A549 (cell line): ENCODE data around the gene PLAGL2. TPM values are rescaled to one million over a fixed set of nuclear protein-coding genes. Genes with fewer than 3 reads are reported as not detected.

ENCODE experiments used
- ATAC-seq, 2 experiments: fragments of 200-7000 bp in 1 of 2; fragments of >200 bp in 1 of 2; cut with Nextera tagmentation in 1 of 2; cut with Tn5 transposase in 1 of 2; 3 replicates each; pipeline versions ENCODE4 v1.8.0 to v1.9.1; 2018 to 2020; ENCODE audit warnings: mild to moderate bottlenecking in 1 of 2, moderate library complexity in 1 of 2
- CTCF ChIA-PET: fragments of 300-600 bp; sonication (Branson Sonifier 250); formaldehyde crosslinking; extraction: SDS; loops from one replicate; lab custom pipeline; 2021; ENCODE audit warnings: antibody characterized with exemption, inconsistent platforms; lab: Yijun Ruan, JAX
- POLR2A ChIA-PET: fragments of 350-600 bp; formaldehyde crosslinking; extraction: SDS; loops from one replicate; lab custom pipeline; 2021; ENCODE audit warnings: antibody characterized with exemption, inconsistent platforms; lab: Yijun Ruan, JAX
- DNase-seq, 2 experiments: peaks; one replicate each; pipeline versions ENCODE4 v3.0.0 to v3.0.0-alpha.2; 2011 to 2016; ENCODE audit warnings: low read depth in 1 of 2, low spot score in 1 of 2
- FAIRE-seq: peaks from 2 replicates; lab custom pipeline; 2011; peaks lifted over from hg19 to GRCh38; lab: Jason Lieb, UNC
- H3K27ac ChIP-seq, 2 experiments: fragments of >200 bp; sonication (Bioruptor Twin); formaldehyde crosslinking; 3 replicates each; pipeline ENCODE4 v1.5.1; 2016 to 2017
- H3K4me1 ChIP-seq: fragments of >200 bp; sonication (Bioruptor Twin); formaldehyde crosslinking; 3 replicates; pipeline ENCODE4 v1.6.1; 2016
- H3K4me2 ChIP-seq: fragments of >200 bp; sonication (Bioruptor Twin); formaldehyde crosslinking; 3 replicates; pipeline ENCODE4 v1.6.1; 2016
- H3K4me3 ChIP-seq: fragments of >200 bp; sonication (Bioruptor Twin); formaldehyde crosslinking; 3 replicates; pipeline ENCODE4 v1.5.1; 2016
- H3K9me3 ChIP-seq: fragments of >200 bp; sonication (Bioruptor Twin); formaldehyde crosslinking; 3 replicates; pipeline ENCODE4 v1.6.1; 2016
- ATOH8 ChIP-seq: fragments of 250-450 bp; sonication (Bioruptor Pico); IDR thresholded peaks from 2 replicates; pipeline ENCODE4 v1.5.0; 2020; ENCODE audit warnings: low read depth, mild to moderate bottlenecking, moderate library complexity
- BHLHE40 ChIP-seq: IDR thresholded peaks from 2 replicates; pipeline ENCODE4 v1.6.1; 2012; ENCODE audit warnings: low read depth, low read length, inconsistent platforms
- CBX2 ChIP-seq: fragments of 200-600 bp; sonication (generic); IDR thresholded peaks from 2 replicates; pipeline ENCODE4 v1.6.1; 2016; ENCODE audit warnings: low read depth, mild to moderate bottlenecking, borderline replicate concordance
- CTCF ChIP-seq: fragments of >200 bp; sonication (Bioruptor Twin); formaldehyde crosslinking; IDR thresholded peaks from 3 replicates; pipeline ENCODE4 v1.5.1; 2016
- E2F6 ChIP-seq: IDR thresholded peaks from 2 replicates; pipeline ENCODE4 v1.6.1; 2012; ENCODE audit warnings: low read depth, borderline replicate concordance
- EHF ChIP-seq: fragments of 250-450 bp; sonication (Bioruptor Pico); IDR thresholded peaks from 2 replicates; pipeline ENCODE4 v1.5.0; 2020; ENCODE audit warnings: mild to moderate bottlenecking
- EHMT2 ChIP-seq: fragments of 200-600 bp; sonication (generic); IDR thresholded peaks from 2 replicates; pipeline ENCODE4 v1.6.1; 2016; ENCODE audit warnings: antibody characterized with exemption, low read depth, mild to moderate bottlenecking, moderate library complexity
- EP300 ChIP-seq, 2 experiments: fragments of >200 bp; sonication (Bioruptor Twin); formaldehyde crosslinking; IDR thresholded peaks; 2 replicates in 1 of 2; 3 replicates in 1 of 2; pipeline ENCODE4 v1.6.1; 2016 to 2017
- FOXS1 ChIP-seq: fragments of 250-450 bp; sonication (Bioruptor Pico); IDR thresholded peaks from 2 replicates; pipeline ENCODE4 v1.5.0; 2020; ENCODE audit warnings: mild to moderate bottlenecking, moderate library complexity
- GATA3 ChIP-seq: IDR thresholded peaks from 2 replicates; pipeline ENCODE4 v1.6.1; 2012; ENCODE audit warnings: borderline replicate concordance
- HOXA7 ChIP-seq: fragments of 250-450 bp; sonication (Bioruptor Pico); IDR thresholded peaks from 2 replicates; pipeline ENCODE4 v1.5.0; 2020; ENCODE audit warnings: mild to moderate bottlenecking, moderate library complexity
- HOXB13 ChIP-seq: fragments of 250-450 bp; sonication (Bioruptor Pico); IDR thresholded peaks from 2 replicates; pipeline ENCODE4 v1.5.0; 2020; ENCODE audit warnings: low read depth, mild to moderate bottlenecking, moderate library complexity
- JUNB ChIP-seq: fragments of >200 bp; sonication (Bioruptor Twin); formaldehyde crosslinking; IDR thresholded peaks from 2 replicates; pipeline ENCODE4 v1.6.1; 2016
- KDM5A ChIP-seq: fragments of 200-600 bp; sonication (generic); IDR thresholded peaks from 2 replicates; pipeline ENCODE4 v1.6.1; 2016; ENCODE audit warnings: antibody characterized with exemption, mild to moderate bottlenecking
- MAFK ChIP-seq: fragments of 450-650 bp; IDR thresholded peaks from 2 replicates; pipeline ENCODE4 v1.6.1; 2014; ENCODE audit not compliant: partially characterized antibody
- MAX ChIP-seq: IDR thresholded peaks from 2 replicates; pipeline ENCODE4 v1.6.1; 2012
- NPAS2 ChIP-seq: fragments of 250-450 bp; sonication (Bioruptor Pico); IDR thresholded peaks from 2 replicates; pipeline ENCODE4 v1.8.0; 2022; ENCODE audit warnings: mild to moderate bottlenecking, moderate library complexity, borderline replicate concordance
- PBX3 ChIP-seq: IDR thresholded peaks from 2 replicates; pipeline ENCODE4 v1.6.1; 2012
- PHF8 ChIP-seq: fragments of 200-600 bp; sonication (generic); IDR thresholded peaks from 2 replicates; pipeline ENCODE4 v1.6.1; 2016; ENCODE audit warnings: low read depth, mild to moderate bottlenecking, antibody characterized with exemption, moderate library complexity, borderline replicate concordance
- POLR2A ChIP-seq: IDR thresholded peaks from 2 replicates; pipeline ENCODE4 v1.6.1; 2012; ENCODE audit warnings: mild to moderate bottlenecking, low read length
- RAD21 ChIP-seq, 2 experiments: fragments of >200 bp in 1 of 2; sonication (Bioruptor Twin) in 1 of 2; formaldehyde crosslinking in 1 of 2; IDR thresholded peaks in 1 of 2; conservative IDR thresholded peaks in 1 of 2; 2 replicates in 1 of 2; 3 replicates in 1 of 2; pipeline ENCODE4 v1.6.1; 2012 to 2018; ENCODE audit warnings: inconsistent platforms in 1 of 2
- RCOR1 ChIP-seq: fragments of 150-350 bp; IDR thresholded peaks from 2 replicates; pipeline ENCODE4 v1.6.1; 2014; ENCODE audit warnings: antibody characterized with exemption, low read length, low read depth
- RFX5 ChIP-seq: fragments of 450-650 bp; IDR thresholded peaks from 2 replicates; pipeline ENCODE4 v1.7.1; 2014; ENCODE audit warnings: antibody characterized with exemption, mild to moderate bottlenecking, moderate library complexity
- RNF2 ChIP-seq: fragments of 200-600 bp; sonication (generic); IDR thresholded peaks from 2 replicates; pipeline ENCODE4 v1.6.1; 2016; ENCODE audit warnings: low read depth, mild to moderate bottlenecking, antibody characterized with exemption, moderate library complexity, borderline replicate concordance
- SMC3 ChIP-seq: fragments of >200 bp; sonication (Bioruptor Twin); formaldehyde crosslinking; IDR thresholded peaks from 3 replicates; pipeline ENCODE4 v1.6.1; 2018; ENCODE audit warnings: inconsistent platforms
- TFCP2L1 ChIP-seq: fragments of 250-450 bp; sonication (Bioruptor Pico); IDR thresholded peaks from 2 replicates; pipeline ENCODE4 v1.5.0; 2021; ENCODE audit warnings: mild to moderate bottlenecking
- USF2 ChIP-seq: fragments of 450-650 bp; IDR thresholded peaks from 2 replicates; pipeline ENCODE4 v1.6.1; 2014; ENCODE audit warnings: antibody characterized with exemption
- ZNF302 ChIP-seq: fragments of 250-450 bp; sonication (Bioruptor Pico); IDR thresholded peaks from 2 replicates; pipeline ENCODE4 v1.9.0; 2021; ENCODE audit warnings: inconsistent platforms, mild to moderate bottlenecking, moderate library complexity
- WGBS: methylation state at CpG from one replicate; pipeline ENCODE4 v1.1.6; 2017; ENCODE audit errors: missing lambda C conversion rate; 5-methylcytosine and 5-hydroxymethylcytosine counted together
- polyA plus RNA-seq, 4 experiments: library from polyadenylated mRNA; depleted of rRNA in 3 of 4; stranded (reverse); fragments of >200 nt; fragmentation: RNase III in 1 of 4; extraction: RNeasy Plus Mini Kit Qiagen cat#74134 plus additional on column Dnase treatment in 1 of 4; gene quantifications; 2 replicates in 3 of 4; 3 replicates in 1 of 4; pipeline ENCODE4 v1.2.3, GENCODE V29; 2011 to 2017

Gene PLAGL2
- polyA plus RNA-seq, 2 of the 4 experiments (the other 2 are of a cell fraction) = 6.1 to 9.0 TPM

- TF ChIP-seq HOXB13 (CRISPR knock-in tag) = no peak
- no peak for TF ChIP-seq RFX5
- TF ChIP-seq HOXA7 (CRISPR knock-in tag) = no peak
- TF ChIP-seq CBX2 = no peak
- TF ChIP-seq BHLHE40 = no peak
Measured at GRCh38 chr20:32183947-32184635, 23.5 kb downstream of the PLAGL2 start (continued).

- H3K4me3 ChIP-seq = no peak overlapping the region
Measured at GRCh38 chr20:32181606-32182005, 25.9 kb downstream of the PLAGL2 start.

GRCh38 chr20:32179934-32180333 lies 27.6 kb downstream of the PLAGL2 start:
- ChIA-PET CTCF (interaction anchor here (1.0 kb wide), 2 partner anchors 9 to 162 kb away, joined by 3 read pairs; no protein-coding TSS in a partner anchor), POLR2A (interaction anchor here (0.7 kb wide), 1 partner anchor 270 kb away, joined by 4 read pairs; no protein-coding TSS in a partner anchor)
- H3K4me2 ChIP-seq = no peak overlapping the region
- H3K27ac ChIP-seq = no peak overlapping the region
- H3K4me3 ChIP-seq = no peak overlapping the region
- WGBS = 83% methylated on average over 4 of the region's 4 CpGs
- H3K4me1 ChIP-seq = no peaks in the 10 kb centered on the region
- no peak for ATAC-seq
- FAIRE-seq = no peak
- no peaks in the 10 kb centered on the region for H3K9me3 ChIP-seq
- DNase-seq = no peak
- TF ChIP-seq MAFK (no peak), ATOH8 (CRISPR knock-in tag) (no peak), SMC3 (no peak), EHMT2 (no peak), RAD21 (conservative IDR thresholded peaks at IDR 0.05 in 1 of 2, IDR thresholded peaks at IDR 0.05 in 1 of 2) (no peak), GATA3 (no peak), PHF8 (no peak), JUNB (no peak), RNF2 (no peak), POLR2A (no peak), FOXS1 (no peak), USF2 (no peak), RCOR1 (no peak), NPAS2 (CRISPR knock-in tag) (no peak), PBX3 (no peak), CTCF (no peak)

More at GRCh38 chr20:32181606-32182005, 25.9 kb downstream of the PLAGL2 start:
- ATAC-seq = no peak
- POLR2A ChIA-PET = no interaction called here
- Histone ChIP-seq H3K4me1 (no peaks in the 10 kb centered on the region), H3K9me3 (no peaks in the 10 kb centered on the region), H3K4me2 (no peak overlapping the region), H3K27ac (no peak overlapping the region)
- TF ChIP-seq GATA3 (no peak), EHMT2 (no peak), EP300 (IDR thresholded peaks at IDR 0.05) (no peak), BHLHE40 (no peak), USF2 (no peak), E2F6 (no peak), ZNF302 (CRISPR knock-in tag) (no peak), EHF (CRISPR knock-in tag) (no peak), KDM5A (no peak), MAFK (no peak), RAD21 (conservative IDR thresholded peaks at IDR 0.05 in 1 of 2, IDR thresholded peaks at IDR 0.05 in 1 of 2) (no peak), TFCP2L1 (no peak), RNF2 (no peak), MAX (no peak)
- CTCF ChIA-PET = no interaction called here
- FAIRE-seq = no peak
- 94% methylated on average over 2 of the region's 2 CpGs for WGBS
- DNase-seq = no peak
